Duodenal mucosa (tissue), 2 donors: ENCODE results near the gene MAN1B1.
A peak's percentile ranks its signal among the peaks of the same experiment; 100 is the strongest.
"Not testable (repeated sequence)": the region's sequence is repeated elsewhere in the genome, so short reads cannot be mapped to it uniquely, and the experiment has no call there.

Experiments used
- H3K27ac ChIP-seq: one replicate; pipeline ENCODE4 v1.7.0; 2013; ENCODE audit warnings: low read depth, low read length
- H3K27me3 ChIP-seq, 2 donors: one replicate each; pipeline ENCODE4 v1.7.0; 2013; ENCODE audit warnings: low read length in 2 of 2, control low read depth in 1 of 2; ENCODE audit not compliant: insufficient read depth in 2 of 2, control insufficient read depth in 1 of 2
- H3K36me3 ChIP-seq, 2 donors: one replicate each; pipeline ENCODE4 v1.7.0; 2013; ENCODE audit warnings: low read length in 2 of 2, control low read depth in 1 of 2; ENCODE audit not compliant: insufficient read depth in 2 of 2, control insufficient read depth in 1 of 2
- H3K4me1 ChIP-seq, 2 donors: one replicate each; pipeline ENCODE4 v1.7.0; 2013; ENCODE audit warnings: low read length in 2 of 2, control low read depth in 1 of 2; ENCODE audit not compliant: insufficient read depth in 2 of 2, control insufficient read depth in 1 of 2
- H3K4me3 ChIP-seq, 2 donors: one replicate each; pipeline ENCODE4 v1.7.0; 2013; ENCODE audit warnings: low read length in 2 of 2, low read depth in 1 of 2
- H3K9ac ChIP-seq, 2 donors: one replicate each; pipeline ENCODE4 v1.7.0; 2013; ENCODE audit warnings: low read length in 2 of 2, low read depth in 1 of 2
- H3K9me3 ChIP-seq, 2 donors: one replicate each; pipeline ENCODE4 v1.7.0; 2013; ENCODE audit warnings: low read length in 2 of 2, control low read depth in 1 of 2; ENCODE audit not compliant: control insufficient read depth in 1 of 2

MAN1B1 gene

GRCh38 chr9:137117269-137117731 is 30.5 kb downstream of the MAN1B1 start:
- peaks cover 13 to 26% of the 10 kb centered on the region in 2 donors for H3K27me3 ChIP-seq
- H3K36me3 ChIP-seq, result peaks cover 0 to 5% of the 10 kb centered on the region in 2 donors
- no peak overlapping the region for H3K4me3 ChIP-seq
- no peaks in the 10 kb centered on the region for H3K9me3 ChIP-seq
- H3K9ac ChIP-seq, result no peak overlapping the region
- H3K27ac ChIP-seq, result no peak overlapping the region
- peaks cover 0 to 7% of the 10 kb centered on the region in 2 donors for H3K4me1 ChIP-seq

GRCh38 chr9:137118092-137118603 is 31.4 kb downstream of the MAN1B1 start:
- not testable (repeated sequence) for H3K9me3 ChIP-seq, H3K4me3 ChIP-seq, H3K27ac ChIP-seq, H3K9ac ChIP-seq, H3K4me1 ChIP-seq, H3K36me3 ChIP-seq
- peaks cover 13 to 26% of the 10 kb centered on the region in 2 donors for H3K27me3 ChIP-seq

GRCh38 chr9:137121927-137122795 is 35.4 kb downstream of the MAN1B1 start:
- not testable (repeated sequence) for H3K36me3 ChIP-seq, H3K27ac ChIP-seq, H3K9me3 ChIP-seq, H3K4me3 ChIP-seq, H3K4me1 ChIP-seq, H3K9ac ChIP-seq, H3K27me3 ChIP-seq

- not testable (repeated sequence) for H3K9ac ChIP-seq, H3K27me3 ChIP-seq, H3K36me3 ChIP-seq, H3K9me3 ChIP-seq, H3K4me3 ChIP-seq, H3K27ac ChIP-seq
- H3K4me1 ChIP-seq, result peaks cover 7 to 15% of the 10 kb centered on the region in 2 donors
Observed at GRCh38 chr9:137122796-137123467, 36.1 kb downstream of the MAN1B1 start.

- Histone ChIP-seq H3K9ac (no peak overlapping the region), H3K9me3 (no peaks in the 10 kb centered on the region), H3K4me3 (no peak overlapping the region), H3K27ac (no peak overlapping the region), H3K4me1 (peaks cover 12 to 20% of the 10 kb centered on the region in 2 donors), H3K36me3 (no peaks in the 10 kb centered on the region), H3K27me3 (no peaks in the 10 kb centered on the region)
Observed at GRCh38 chr9:137123468-137123837, 36.7 kb downstream of the MAN1B1 start.

- H3K36me3 ChIP-seq, H3K27ac ChIP-seq, H3K27me3 ChIP-seq, H3K9ac ChIP-seq, H3K9me3 ChIP-seq, H3K4me3 ChIP-seq: not testable (repeated sequence)
- peaks cover 16 to 25% of the 10 kb centered on the region in 2 donors for H3K4me1 ChIP-seq
Observed at GRCh38 chr9:137123952-137124462, 37.2 kb downstream of the MAN1B1 start.

GRCh38 chr9:137126786-137127185 is 40.0 kb downstream of the MAN1B1 start:
- H3K4me3 ChIP-seq, result peak overlapping the region; percentile 74 to 89
- no peaks in the 10 kb centered on the region for H3K9me3 ChIP-seq
- H3K36me3 ChIP-seq, result no peaks in the 10 kb centered on the region
- H3K27ac ChIP-seq, result peak overlapping the region; percentile 11
- no peaks in the 10 kb centered on the region for H3K27me3 ChIP-seq
- peaks cover 16 to 28% of the 10 kb centered on the region in 2 donors for H3K4me1 ChIP-seq
- H3K9ac ChIP-seq, result peak overlapping the region in 1 of 2 donors; percentile 43

GRCh38 chr9:137127301-137128157 is 40.7 kb downstream of the MAN1B1 start:
- Histone ChIP-seq H3K4me1 (peaks cover 16 to 28% of the 10 kb centered on the region in 2 donors), H3K9me3 (no peaks in the 10 kb centered on the region), H3K27me3 (no peaks in the 10 kb centered on the region), H3K4me3 (peak overlapping the region; percentile 74 to 89), H3K36me3 (no peaks in the 10 kb centered on the region), H3K27ac (peak overlapping the region; percentile 58), H3K9ac (peak overlapping the region; percentile 56 to 69)

- H3K9ac ChIP-seq, result peak overlapping the region; percentile 56 to 69
- no peaks in the 10 kb centered on the region for H3K9me3 ChIP-seq
- peaks cover 16 to 28% of the 10 kb centered on the region in 2 donors for H3K4me1 ChIP-seq
- no peaks in the 10 kb centered on the region for H3K36me3 ChIP-seq
- H3K4me3 ChIP-seq, result peak overlapping the region; percentile 74 to 89
- no peaks in the 10 kb centered on the region for H3K27me3 ChIP-seq
- H3K27ac ChIP-seq, result peak overlapping the region; percentile 58
Observed at GRCh38 chr9:137128158-137128861, 41.5 kb downstream of the MAN1B1 start.
